ENCODE results near the gene ASF1B.

ASF1B gene

DNA sequence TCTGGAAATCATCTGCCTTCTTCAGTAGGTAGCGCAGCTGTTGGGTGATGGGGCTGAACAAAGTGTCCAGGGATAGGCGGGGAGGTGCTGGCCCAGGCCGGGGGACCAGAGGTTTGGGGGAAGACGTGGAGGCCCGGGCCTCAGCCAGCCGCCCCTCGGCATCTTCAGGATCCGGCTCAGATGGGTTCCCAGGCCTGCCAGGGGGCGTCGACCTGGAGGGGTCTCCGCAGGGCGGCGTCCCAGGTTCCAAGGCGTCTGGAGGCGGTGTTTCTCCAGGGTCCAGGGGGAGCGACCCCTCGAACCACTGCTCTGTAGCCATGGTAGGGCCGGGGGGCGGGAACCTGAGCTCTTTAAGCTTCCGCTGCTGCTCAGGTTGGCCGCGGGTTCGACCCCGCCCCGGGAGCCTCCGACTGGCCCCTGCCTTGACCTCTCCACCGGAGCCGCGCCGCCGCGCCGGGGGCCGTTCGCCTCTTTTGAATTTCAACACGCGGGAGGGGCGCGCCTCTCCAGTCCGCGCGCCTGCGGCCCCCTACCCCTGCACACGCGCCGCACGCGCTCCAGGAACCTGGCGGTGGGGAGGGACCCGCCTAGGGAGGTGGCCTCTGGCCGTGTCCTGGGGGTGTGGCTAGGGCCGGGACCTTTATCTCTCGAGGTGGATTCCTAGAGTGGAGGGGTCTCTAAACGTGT, 50.9 kb downstream of the ASF1B start, which contains the start of gene C19orf67:
Gene C19orf67 (minus strand): TSS at position 475 of the 687 bp plus-strand sequence. CDS start 156 bp downstream, at position 319.
- no peak for DNase-seq (ENCODE audit: low read depth)

DNA sequence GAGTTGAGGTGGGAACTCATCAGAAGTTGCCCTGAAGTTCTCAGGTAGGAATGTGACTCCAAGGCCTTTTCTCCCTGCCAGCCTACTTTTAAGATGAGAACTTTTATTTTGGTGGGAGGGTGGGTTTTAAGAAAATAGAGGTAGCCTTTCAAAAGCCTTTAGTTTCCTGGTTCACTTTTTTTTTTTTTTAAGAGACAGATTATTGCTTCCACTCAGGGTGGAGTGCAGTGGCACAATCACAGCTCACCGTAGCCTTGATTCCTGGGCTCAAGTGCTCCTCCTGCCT, 53.8 kb downstream of the ASF1B start:
- no peak for DNase-seq (ENCODE audit: low read depth)

DNA sequence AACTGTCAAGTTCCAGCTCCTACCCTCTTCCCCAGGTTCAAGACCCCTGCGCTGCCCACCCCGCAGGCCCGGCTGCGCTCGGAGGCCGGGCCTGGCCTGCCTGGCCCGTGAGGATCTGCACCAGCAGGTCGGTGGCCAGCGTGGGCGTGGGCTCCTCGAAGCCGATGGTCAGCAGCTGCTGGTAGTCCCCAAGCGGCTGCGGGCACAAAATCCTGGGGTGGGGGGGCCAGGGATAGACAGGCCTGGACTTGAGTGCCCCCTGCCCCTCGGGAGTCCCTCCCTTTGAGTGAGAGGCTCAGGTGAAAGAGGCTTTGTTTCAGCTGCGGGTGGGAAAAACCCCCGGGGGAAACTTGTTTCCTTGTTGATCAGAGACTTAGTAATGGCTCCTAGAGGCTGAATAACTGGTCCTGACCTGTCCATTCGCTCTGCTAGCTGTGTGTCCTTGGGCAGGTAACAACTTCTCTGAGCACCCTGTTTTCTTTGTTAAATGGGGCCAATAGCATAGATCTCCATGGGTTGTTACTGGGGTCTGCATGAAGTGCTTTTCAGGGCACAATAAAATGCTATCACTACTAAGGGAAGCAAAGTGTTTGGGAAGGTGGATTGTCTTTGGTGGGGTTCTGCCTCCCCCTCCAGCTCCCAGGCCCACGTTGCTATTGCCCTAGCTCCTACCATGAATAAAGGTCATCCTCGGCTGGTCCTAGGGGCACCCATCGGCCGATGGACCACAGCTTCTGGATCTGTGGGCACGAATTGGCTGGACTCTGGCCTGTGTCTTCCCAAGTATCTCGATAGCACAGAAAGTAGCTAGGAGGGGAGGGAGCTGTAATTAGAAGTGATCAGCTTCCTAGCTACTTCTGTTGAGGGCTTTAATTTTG, 54.4 kb downstream of the ASF1B start:
- DNase-seq (ENCODE audit: low read depth): no peak

DNA sequence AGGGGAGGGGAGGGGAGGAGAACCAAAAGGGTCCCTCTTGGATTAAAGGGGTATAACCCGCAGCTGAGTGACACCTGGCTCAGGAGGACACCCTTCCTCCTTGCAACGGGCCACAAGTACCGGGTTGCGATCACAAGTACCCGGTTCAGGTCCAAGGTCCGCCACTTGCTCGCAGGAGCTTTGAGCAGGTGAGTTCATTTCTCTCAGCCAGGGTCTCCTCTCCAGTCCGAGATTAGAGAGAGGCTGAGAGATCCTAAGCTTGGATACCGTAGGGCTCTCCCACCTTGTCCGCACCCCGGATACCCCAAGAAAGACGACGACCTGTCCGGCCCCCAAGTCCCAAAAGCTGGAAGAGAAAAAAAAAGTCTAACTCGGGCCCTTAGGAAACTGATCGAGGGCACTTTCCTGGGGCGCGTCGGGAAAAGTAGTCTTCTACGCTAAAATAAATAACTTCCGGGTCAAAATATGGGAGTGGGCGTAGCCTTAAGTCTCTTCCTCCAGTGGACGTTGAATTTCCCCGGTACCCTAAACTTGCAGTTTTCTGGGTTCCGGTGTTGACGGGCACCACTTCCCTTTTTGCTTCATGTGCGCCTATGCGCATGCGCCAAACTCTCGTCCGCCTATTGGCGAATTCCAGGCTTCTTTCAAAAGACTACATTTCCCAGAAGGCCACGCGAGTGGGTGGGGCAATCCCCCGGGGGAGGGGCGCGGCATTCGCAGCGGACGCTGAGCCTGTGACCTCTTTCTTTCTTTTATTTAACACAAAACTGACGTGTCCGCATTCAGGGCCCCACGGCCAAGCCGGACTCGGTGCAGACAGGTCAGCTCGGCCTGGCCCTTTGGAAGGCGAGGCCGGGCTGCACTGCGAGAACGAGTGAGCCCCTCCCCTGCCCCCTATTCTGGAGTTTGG, 55.2 kb downstream of the ASF1B start:
- peak; percentile 99 for DNase-seq (ENCODE audit: low read depth)

DNA sequence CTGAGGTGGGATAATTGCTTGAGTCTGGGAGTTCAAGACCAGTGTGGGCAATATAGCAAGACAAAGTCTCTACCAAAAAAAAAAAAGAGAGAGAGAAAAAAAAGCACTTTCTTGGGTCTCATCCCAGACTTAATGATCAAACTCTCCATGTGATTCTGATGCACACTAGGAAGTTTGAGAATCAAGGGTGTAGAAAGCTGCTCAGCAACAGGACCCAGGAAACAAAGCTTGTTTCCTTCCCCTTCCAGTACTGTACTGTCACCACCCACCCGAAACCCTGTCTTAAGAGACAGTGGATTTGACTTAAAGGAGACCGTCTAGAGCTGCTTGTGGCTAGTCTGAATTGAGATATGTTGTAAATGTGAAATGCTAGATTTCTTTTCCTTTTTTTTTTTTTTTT, 58.0 kb downstream of the ASF1B start:
- DNase-seq (ENCODE audit: low read depth): no peak

DNA sequence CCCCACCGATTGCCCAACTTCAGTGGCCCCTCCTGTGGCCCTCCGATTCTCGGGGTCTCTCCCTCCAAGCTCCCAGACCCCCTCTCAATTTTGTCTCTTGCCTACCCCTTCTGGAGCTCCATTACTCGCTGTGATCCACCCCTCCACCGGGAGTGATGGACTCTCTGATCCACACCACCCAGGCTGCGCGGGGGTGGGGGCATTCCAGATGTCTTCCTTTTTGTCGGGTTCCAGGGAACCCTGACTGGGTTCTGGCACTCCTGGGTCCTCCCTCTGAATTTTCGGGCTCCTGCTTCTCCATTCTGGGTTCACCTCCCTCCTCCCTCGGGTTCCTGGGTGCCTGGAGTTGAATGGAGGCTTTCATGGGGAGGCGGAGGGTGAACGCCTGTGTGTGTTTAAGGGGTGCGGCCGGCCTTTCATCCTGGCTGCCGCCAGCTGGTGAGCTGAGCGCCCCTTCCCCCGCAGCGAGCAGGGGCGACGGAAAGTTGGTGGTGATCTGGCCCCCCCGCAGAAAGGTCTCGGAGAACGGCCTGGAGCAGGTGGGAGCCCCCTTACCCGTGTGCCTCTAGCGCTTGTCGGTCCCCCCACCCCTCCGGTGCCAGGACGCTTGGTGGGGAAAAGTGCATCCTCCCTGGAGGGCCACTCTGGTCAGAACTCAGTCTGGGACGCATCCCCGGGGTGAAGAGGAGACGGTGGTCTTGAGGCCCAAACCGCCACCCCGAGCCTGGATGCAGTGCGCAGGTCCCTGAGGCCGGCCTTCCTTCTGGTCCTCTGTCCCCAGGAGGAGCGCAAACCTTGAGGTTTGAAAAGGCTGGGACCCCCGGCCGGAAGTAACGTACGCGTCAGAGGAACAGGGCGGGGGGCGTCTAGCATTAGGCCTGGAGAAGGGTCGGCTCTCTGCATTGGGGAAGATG, 62.2 kb downstream of the ASF1B start:
- DNase-seq (ENCODE audit: low read depth): no peak

DNA sequence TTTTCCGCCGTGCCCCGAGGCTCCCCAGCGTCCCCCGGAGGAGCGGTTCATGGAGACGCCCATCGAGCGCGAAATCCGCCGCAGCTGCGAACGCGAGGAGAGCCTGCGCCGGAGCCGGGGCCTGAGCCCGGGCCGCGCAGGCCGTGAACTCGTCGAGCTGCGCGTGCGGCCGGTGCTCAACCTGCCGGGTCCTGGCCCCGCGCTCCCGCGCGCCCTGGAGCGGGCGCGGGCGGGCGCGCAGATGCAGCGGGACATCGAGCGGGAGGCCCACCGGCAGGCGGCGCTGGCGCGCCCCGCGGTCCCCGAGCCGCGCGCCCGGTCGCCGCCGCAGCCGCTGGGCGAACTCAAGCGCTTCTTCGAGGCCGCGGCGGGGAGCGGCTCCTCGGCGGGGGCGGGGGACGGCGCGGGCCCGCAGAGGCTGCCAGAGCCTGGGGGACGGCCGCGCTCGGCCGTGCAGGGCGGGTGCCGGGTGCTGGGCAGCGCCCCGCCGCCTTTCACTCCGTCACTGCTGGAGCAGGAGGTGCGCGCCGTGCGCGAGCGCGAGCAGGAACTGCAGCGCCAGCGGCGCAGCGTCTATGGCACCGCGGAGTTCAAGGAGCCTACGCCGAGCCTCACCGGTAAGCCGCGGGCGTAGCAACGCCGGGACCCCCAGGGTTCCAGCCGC, 63.0 kb downstream of the ASF1B start:
- DNase-seq (ENCODE audit: low read depth): peak; percentile 63

DNA sequence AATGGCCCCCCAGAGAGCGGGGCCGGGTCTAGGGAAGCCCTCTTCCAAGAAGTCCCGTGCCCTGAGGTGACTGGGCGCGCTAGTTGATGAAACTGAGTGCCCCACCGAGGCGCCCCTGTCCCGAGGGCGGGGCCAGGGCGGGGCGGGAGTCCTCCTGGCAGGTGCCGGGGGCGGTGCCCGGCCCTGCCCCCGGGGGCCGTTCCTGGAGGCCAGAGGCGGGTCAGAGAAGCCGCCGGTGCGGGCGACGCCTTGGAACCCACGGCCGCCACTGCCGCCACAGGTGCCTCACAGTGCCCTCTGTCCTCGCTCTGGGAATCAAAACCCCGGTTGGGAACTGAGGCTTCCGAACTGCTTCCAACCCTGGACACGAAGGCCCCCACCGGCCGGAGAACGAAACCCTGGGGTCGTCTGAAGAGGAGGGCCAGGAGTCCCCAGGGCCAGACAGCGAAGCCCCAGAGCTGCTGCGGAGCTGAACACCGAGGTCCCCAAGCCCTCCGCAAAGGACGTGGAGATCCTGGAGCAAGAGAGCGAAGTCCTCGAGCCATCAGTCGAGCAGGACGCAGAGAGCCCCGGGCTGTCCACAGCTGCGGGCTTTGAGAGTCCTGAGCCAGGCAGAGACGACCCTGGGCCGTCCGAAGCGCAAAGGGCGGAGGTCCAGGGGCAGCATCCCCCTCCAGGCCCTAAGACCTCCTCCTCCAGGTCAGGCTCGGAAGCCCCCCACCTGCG, 63.7 kb downstream of the ASF1B start, which contains the start of gene MISP3:
Gene MISP3 (plus strand): TSS at position 252 of the 726 bp plus-strand sequence. CDS start 524 bp downstream, outside the sequence.
- no peak for DNase-seq (ENCODE audit: low read depth)

DNA sequence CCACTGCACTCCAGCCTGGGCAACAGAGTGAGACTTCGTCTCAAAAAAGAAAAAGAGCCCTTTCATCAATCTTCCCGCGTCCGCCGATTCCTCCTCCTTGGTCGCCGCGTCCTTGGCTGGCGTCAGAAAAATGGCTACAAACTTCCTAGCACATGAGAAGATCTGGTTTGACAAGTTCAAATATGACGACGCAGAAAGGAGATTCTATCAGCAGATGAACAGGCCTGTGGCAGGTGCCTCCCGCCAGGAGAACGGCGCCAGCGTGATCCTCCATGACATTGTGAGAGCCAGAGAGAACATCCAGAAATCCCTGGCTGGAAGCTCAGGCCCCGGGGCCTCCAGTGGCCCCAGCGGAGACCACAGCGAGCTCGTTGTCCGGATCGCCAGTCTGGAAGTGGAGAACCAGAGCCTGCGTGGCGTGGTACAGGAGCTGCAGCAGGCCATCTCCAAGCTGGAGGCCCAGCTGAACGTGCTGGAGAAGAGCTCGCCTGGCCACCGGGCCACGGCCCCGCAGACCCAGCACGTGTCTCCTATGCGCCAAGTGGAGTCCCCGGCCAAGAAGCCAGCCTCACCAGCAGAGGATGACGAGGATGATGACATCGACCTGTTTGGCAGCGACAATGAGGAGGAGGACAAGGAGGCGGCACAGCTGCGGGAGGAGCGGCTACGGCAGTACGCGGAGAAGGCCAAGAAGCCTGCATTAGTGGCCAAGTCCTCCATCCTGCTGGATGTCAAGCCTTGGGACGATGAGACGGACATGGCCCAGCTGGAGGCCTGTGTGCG, 65.9 kb downstream of the ASF1B start:
- no peak for DNase-seq (ENCODE audit: low read depth)
